NCI-H1105 treated with DMSO at 0.1 percent for 48 hours (cell line): ENCODE measurements around the gene MPG.
"Not testable (repeated sequence)": the region's sequence is repeated elsewhere in the genome, so short reads cannot be mapped to it uniquely, and the experiment has no call there.

Experiments used
- DNase-seq: peaks from one replicate; lab custom pipeline; 2025; lab: John Stamatoyannopoulos, UW

The MPG gene

DNA sequence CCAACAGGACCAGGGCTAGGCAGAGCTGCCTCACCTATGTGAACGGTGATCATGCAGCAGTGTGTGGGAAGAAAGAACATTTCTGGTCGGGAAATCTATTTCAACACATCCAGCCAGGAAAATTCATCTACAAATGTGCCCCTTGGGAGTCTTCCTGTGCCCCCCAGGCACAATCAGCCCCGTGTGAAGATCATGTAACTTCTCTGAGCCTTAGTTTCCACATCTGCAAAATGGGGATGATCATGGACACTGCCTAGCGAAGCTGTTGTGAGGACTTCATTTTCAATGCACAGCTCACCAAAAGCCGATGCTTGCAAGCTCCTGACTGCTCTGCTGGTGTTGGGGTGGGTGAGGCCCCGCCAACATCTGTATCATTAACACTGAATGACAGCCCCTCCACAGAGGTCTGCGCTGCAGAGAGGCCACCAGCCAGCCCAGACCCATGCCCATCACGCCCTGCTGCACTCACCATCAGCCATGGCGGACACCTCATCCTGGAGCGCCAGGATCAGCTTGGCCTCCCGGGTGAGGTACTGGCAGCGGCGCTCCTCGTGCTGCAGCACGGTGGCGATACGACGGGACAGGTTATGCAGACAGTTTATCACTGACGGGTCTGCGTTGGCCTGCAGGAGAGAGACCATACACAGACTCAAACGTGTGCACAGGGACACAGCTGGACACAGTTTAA, 34.3 kb downstream of the MPG start:
- DNase-seq = no peak

DNA sequence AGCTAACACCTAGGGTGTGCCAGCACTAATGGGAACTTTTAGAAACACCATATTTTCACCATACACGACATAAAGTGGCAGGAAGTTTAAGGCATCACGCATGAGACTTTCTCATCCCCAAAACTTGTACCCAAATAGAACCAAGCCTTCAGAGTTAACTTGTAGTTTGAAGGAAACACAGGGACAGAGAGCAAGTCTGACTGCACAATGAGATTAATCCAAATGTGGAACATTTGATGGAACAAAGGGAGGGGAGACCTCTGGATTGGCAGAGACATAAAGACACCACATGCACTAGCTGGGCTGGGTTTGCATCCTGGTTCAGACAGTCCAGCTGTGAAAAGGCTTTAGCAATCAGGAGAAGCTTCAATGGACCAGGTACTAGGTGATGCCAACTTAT, 36.3 kb downstream of the MPG start:
- no peak for DNase-seq

DNA sequence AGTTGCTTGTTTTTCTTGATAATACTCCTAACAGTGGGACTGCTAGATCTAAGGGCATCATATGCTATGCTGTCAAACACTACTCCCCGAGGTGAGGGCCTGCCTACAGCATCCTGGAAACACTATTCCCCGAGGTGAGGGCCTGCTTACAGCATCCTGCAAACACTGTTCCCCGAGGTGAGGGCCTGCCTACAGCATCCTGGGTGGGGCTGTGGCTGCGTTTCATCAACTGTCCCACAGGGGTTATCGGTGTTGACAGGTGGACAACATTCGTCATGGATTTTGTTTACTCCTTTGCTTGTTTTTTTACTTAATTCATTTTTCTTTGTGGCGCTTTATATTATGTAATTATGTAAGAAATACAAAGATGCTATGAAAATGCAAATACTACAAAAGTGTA, 38.0 kb downstream of the MPG start:
- no peak for DNase-seq

DNA sequence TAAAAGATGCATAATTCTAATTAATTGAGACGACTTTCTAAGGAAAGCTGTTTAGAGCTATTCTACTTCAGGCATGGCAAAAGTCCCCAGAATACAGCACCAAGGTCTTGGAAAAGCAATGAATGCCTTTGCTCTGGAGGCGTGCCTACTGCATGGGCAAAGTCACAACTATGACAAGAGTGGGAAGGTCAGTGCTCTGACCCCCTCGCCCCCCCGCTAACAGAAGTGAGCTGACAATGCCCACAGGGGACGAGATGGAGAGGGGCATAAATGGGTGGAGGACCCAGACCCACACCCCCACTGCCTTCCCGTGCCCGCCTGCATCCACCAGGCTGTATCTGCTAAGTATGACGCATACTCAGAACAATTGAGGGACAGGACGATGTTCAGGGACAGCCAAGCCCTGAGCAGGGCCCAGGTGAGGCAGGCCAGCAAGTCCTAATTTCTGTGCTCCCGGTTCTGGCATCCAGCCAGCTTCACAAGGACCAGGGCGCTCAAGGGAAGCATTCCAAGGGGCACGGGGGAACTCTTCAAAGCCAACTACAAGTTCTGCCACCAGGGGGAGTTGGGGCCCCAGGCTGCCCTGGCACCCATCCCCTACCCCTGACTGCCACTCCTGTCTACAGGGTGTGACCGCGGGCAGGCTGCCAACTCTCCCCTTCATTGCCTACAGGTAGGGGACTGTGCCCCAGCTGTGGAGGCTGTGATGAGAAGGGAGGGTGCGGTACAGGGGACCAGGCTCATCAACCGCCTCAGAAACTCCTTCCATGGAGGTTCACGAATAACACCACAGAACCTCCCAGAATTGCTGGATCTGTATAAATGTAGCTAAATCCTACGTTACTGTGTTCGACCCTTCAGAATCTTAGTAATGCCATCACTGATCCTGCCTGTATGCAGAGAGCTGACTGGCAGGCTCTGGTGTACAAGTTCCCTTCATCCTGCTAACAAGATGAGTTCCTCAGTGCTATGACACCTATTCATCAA, 39.6 kb downstream of the MPG start:
- peak; percentile 76 for DNase-seq

DNA sequence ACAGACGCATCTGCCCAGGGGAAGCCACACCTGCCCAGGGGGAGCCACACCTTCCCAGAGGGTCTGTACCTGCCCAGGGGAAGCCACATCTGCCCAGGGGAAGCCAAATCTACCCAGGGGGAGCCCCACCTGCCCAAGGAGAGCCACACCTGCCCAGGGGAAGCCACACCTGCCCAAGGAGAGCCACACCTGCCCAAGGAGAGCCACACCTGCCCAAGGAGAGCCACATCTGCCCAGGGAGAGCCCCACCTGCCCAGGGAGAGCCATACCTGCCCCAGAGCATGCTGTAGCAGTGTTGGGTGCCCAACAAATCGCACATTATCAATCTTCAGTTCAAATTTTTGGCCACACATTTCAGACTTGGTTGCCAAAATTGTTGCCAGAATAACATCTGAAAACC, 40.8 kb downstream of the MPG start:
- DNase-seq = no peak

DNA sequence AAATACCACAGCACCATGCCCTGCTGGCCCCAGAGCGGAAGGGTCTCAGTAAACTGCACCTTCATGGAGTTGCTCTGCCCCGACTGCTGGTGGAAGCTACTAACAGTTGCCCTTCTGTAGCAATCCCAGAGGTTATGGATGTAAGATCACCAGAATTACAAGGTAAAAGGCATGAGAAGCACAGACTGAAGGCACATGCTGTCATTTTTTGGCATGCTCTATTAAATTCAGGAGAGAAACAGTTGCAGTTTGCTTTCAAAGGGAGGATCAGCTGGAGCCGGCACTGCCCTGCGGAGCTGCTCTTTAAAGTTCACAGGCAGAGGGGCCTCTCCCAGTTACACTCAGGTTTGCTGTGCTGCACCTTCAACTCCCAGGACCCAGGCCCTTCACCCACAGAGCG, 41.3 kb downstream of the MPG start:
- DNase-seq = no peak

DNA sequence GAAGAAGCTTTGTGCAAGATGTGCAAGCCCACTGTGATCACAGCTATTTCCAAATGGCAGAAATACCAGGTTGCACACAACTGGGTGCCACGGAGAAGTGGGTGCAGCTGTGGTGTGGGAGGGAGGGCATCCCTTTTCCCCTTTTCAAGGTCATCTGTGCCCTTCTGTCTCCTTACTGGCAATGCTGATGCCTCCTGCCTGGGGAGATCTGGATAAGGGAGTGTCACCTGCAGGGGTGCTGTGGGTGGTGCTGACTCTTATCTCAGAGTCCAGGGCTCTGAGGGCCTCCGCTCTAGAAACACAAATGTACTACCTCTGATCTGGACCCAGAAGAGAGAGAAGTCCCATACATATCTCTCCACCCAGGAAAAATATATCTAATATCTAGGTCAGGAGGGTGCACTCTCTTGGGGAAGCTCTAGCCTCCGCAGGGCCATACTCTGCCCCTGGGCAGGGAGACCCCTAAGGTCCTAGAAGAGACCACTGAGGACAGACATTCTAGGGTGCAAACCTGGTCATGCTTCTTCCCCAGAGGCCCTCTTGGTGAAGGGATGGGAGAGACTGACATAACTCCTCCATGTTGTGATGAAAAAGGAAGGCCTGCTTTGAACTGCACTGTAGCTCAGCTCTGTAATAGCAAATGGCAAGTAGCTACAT, 41.9 kb downstream of the MPG start:
- DNase-seq = no peak

DNA sequence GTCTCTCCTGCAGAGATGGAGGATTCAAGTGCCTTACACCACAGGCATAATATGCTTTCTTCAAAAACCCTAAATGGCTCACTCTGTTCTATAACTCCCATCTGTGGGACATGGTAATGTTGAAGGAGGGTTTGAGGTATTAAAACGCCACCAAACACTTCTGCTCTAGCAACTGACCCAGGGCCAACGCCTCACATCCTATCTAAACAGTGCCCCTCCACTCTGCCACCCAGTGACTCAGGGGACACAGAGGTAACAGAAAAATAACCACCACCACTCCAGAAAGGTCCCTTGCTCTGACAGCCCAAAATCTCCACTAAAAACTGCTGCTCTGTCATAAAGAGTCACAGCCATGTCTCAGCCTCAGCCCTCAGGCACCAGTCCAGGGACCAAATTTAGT, 42.7 kb downstream of the MPG start:
- DNase-seq = no peak

DNA sequence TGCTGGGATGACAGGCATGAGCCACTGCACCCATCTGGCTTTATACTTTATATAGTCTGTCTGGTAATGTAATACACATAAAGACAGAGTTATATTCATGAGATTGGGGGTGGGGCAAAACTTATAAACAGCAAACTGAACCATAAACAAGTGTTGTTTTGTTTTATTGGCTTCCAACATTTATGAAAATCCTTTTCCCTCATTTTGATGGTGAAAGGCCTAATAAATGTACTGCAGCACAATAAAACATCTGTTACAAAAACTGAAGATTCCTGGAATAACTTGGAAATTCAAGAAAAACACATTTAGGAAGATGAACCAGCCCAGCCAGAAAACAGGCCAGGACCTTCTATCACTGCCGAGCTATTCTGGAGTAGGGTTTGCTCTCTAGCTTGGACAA, 44.3 kb downstream of the MPG start:
- no peak for DNase-seq

DNA sequence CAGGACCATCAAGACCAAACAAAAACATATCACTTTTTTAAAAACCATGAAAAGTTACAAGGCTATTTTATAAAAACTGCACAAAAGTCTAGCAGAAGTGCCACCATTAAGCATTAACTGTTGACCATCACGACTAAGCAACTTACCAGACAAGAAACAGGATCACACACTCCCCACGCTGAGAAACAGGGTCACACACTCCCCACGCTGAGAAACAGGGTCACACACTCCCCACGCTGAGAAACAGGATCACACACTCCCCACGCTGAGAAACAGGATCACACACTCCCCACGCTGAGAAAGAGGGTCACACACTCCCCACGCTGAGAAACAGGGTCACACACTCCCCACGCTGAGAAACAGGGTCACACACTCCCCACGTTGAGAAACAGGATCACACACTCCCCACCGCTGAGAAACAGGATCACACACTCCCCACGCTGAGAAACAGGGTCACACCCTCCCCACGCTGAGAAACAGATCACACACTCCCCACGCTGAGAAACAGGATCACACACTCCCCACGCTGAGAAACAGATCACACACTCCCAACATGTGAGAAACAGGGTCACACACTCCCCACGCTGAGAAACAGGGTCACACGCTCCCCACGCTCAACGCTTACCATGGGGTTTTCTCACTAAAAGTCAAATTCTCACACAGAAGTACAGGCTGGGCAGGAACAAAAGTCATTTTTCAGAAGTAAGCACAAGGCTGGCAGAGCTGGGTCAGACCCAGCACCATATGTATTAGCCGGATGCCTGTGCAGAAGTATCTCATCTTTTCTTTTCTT, 45.7 kb downstream of the MPG start:
- not testable (repeated sequence) for DNase-seq

DNA sequence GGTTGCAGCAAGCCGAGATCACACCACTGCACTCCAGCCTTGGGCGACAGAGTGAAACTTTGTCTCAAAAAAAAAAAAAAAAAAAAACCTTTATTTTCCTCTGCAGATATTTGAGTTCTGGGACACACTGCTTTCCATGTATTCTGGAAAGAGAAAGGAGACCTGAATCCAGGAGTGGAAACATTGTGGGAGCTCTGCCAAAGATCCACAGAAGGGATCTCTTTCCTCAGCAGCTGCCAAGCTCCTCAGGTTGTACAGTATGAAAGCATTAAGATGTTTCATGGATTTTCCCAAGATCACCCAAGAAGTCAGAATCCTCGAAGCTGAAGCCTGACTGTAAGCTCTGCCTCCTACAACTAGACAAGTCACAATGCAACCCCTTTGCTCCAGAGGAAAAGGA, 47.0 kb downstream of the MPG start:
- DNase-seq = no peak

DNA sequence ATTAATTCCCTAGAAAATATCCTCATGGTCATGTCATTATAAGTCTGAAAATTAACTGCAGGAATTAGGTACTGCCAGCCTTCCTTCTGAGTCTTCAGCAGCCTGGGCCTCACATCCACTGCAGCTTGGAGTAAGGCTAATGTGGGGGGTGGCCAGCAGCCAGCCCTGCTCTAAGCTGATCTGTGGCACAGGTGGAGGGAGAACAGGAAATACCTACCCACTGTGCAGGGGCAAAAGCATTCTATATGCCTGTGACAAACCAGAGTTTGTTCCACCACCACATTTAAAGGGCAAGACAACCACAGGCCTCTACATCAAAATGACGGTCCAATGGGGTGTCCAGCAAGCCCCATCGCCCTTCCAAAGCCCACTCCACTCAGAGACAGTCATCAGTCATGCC, 51.0 kb downstream of the MPG start:
- DNase-seq = no peak

DNA sequence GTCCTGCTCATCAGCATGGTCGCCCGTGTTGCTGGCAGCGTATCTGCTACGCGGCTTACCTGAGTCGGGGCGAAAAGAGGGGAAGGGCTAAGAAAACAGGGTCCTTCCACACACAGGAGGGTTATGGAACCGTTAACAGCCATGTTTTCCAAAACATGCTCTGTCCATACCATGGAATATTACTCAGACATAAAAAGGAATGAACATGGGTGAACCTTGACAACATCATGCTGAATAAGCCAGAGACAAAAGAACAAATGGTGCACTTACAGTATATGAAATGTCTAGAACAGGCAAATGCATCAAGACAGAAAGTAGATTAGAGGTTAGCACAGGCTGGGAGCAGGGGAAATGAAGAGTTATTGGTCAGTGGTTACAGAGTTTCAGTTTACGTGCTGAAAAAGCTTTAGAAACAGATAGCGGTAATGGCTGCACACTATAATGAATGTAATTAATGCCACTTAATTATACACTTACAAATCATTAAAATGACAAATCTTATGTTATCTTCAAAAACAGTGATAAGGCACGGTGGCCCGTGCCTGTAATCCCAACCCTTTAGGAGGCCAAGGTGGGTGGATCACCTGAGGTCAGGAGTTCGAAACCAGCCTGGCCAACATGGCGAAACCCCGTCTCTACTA, 52.6 kb downstream of the MPG start:
- DNase-seq = no peak

DNA sequence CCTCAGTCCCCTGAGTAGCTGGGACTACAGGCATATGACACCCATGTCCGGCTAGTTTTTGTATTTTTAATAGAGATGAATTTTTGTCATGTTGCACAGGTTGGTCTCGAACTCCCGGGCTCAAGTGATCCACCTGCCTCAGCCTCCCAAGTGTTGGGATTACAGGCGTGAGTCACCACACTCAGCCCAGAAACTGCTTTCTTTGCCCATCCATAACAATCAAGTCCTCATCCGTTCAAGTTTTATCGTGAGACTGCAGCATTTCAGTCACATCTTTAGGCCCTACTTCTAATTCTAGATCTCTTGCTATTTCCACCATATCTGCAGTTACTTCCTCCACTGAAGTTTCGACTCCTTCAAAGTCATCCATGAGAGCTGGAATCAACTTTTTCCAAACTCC, 54.1 kb downstream of the MPG start:
- DNase-seq = no peak

DNA sequence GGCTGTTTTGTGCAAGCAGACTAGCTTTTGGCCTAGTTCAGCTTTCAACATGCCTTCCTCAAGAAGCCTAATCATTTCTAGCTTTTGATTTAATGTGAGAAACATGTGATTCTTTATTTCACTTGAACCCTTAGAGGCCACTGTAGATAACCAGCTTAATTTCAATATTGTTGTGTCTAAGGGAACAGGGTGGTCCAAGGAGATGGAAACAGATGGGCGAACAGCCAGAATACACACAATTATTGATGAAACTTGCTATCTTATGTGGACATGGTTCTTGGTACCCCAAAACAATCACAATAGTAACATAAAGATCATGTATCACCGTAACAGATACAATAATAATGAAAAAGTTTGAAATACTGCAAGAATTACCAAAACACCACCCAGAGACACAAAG, 55.7 kb downstream of the MPG start:
- DNase-seq = no peak
